ENCODE measurements around the gene GSTO2.

DNA sequence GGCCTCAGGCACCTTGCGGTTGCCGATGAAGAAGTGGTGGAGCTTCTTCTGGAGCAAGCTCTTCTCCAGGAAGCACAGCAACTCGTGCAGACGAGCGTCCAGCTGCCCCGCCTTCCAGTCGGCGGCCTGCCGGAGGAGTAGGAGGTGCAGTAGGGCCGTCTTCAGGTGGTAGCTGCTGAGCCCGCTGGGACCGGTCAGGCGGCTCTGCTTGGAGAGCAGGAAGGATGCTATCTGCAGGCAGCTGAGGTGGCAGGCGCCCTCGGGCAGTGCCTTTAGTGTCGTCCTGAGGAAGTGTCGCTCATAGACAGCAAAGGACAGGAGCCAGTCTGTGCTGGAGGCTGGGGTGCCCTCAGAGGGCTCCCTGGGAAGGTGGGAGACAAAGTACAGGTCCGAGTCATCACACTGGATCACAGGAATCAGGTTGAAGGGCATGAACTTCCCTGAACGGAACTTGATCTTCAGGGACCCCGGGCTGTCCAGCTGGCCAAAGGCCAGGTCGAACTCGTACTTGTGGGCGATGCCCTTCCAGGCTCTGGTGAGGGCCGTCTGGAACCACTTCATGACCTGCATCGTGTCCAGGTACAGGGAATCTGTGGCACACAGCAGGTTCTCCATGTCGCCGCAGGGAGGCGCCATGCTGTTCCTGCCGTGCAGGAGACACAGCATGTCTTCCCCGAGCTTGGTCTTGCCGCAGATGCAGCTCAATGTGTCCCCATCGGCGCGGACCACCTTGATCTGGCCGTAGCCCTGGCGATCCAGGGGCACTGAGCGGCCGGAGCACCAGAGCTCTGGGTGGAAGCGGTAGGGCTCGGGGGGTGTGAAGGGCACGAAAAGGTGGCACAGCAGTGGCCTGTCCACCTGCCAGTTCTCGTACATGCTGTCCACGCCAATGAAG lies 45.9 kb downstream of the GSTO2 start:
- no peak for TF ChIP-seq EZH2phosphoT487 (IDR thresholded peaks at IDR 0.05; ENCODE audit: low read length)
- TF ChIP-seq, protein P1, sequence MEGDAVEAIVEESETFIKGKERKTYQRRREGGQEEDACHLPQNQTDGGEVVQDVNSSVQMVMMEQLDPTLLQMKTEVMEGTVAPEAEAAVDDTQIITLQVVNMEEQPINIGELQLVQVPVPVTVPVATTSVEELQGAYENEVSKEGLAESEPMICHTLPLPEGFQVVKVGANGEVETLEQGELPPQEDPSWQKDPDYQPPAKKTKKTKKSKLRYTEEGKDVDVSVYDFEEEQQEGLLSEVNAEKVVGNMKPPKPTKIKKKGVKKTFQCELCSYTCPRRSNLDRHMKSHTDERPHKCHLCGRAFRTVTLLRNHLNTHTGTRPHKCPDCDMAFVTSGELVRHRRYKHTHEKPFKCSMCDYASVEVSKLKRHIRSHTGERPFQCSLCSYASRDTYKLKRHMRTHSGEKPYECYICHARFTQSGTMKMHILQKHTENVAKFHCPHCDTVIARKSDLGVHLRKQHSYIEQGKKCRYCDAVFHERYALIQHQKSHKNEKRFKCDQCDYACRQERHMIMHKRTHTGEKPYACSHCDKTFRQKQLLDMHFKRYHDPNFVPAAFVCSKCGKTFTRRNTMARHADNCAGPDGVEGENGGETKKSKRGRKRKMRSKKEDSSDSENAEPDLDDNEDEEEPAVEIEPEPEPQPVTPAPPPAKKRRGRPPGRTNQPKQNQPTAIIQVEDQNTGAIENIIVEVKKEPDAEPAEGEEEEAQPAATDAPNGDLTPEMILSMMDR (IDR thresholded peaks at IDR 0.05; ENCODE audit: low read length) = no peak

Data from MM.1S (cell line).